Effector memory CD4-positive, alpha-beta T cell (primary cell): ENCODE measurements around the gene DCLK2.

ENCODE experiments used
- DNase-seq, 3 donors: peaks; one replicate each; pipeline ENCODE4 v3.0.0-alpha.2; 2020
- H3K27ac ChIP-seq: 2 replicates; pipeline ENCODE4 v1.7.0; 2013; ENCODE audit warnings: mild to moderate bottlenecking, low read length, moderate library complexity; ENCODE audit not compliant: insufficient read depth, poor library complexity, severe bottlenecking
- H3K27me3 ChIP-seq: replicated peaks from 2 replicates; pipeline ENCODE4 v1.7.0; 2013; ENCODE audit warnings: mild to moderate bottlenecking, low read length; ENCODE audit not compliant: insufficient read depth, control insufficient read depth, poor library complexity, severe bottlenecking
- H3K36me3 ChIP-seq: 2 replicates; pipeline ENCODE4 v1.7.0; 2013; ENCODE audit warnings: mild to moderate bottlenecking, low read length, moderate library complexity; ENCODE audit not compliant: control insufficient read depth, insufficient read depth
- H3K4me1 ChIP-seq: 2 replicates; pipeline ENCODE4 v1.7.0; 2013; ENCODE audit warnings: low read length, mild to moderate bottlenecking; ENCODE audit not compliant: control insufficient read depth, insufficient read depth, poor library complexity, severe bottlenecking
- H3K4me3 ChIP-seq: 2 replicates; pipeline ENCODE4 v1.7.0; 2013; ENCODE audit warnings: low read length, low read depth, mild to moderate bottlenecking; ENCODE audit not compliant: insufficient read depth, poor library complexity, severe bottlenecking
- H3K9me3 ChIP-seq: 2 replicates; pipeline ENCODE4 v1.7.0; 2013; ENCODE audit warnings: mild to moderate bottlenecking, low read length, moderate library complexity; ENCODE audit not compliant: control insufficient read depth

Gene DCLK2

DNA sequence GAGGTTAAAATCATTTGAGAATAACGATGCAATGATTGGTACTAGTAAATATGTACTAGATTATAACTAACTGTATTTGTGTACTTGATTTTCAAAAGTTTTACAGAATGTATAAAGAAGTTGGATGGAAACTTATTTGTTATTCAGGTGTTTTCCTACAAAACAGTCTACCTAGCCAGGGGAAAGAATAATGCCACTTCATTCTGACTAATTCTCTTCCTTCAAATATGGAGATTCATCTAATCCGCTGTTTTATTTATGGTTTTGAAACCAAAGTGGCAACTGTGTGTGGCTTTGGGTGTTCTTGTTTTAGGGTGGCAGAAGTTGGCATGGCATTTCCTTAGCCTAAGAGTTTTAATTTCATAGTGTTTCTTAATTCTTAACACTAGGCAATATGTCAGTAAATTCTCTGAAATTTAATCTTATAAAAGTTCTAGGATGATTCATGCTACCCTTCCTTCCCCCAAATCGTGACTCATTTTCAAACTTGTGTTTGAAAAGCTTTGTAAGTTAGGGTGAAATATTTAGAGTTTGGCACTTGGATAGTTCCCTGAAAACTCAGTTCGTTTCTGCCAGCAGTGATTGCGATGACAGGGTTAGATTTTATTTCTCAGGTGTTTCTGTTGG lies 62.6 kb downstream of the DCLK2 start:
- Histone ChIP-seq H3K4me1 (no peaks in the 10 kb centered on the region), H3K4me3 (no peak overlapping the region), H3K27ac (no peak overlapping the region), H3K36me3 (no peaks in the 10 kb centered on the region), H3K9me3 (no peaks in the 10 kb centered on the region), H3K27me3 (no peaks in the 10 kb centered on the region)
- no peak for DNase-seq

DNA sequence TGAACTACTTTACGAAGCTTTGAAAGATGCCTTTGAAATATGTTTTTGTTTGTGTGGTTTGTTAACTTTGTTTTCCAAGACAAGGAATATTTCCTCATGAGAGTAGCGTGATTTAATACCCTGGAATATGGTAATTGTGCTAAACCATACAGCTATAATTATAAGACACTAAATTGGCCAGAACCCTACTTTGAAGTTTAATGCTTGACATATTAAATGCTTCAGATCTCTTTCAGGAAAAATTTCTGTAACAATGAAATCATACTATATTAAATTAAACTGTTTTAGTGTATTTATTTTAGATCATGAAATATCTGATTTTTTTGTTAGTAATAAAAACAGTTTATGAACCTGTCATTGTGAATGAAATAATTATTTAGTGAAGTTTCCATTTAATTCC lies 63.5 kb downstream of the DCLK2 start:
- Histone ChIP-seq H3K9me3 (no peaks in the 10 kb centered on the region), H3K36me3 (no peaks in the 10 kb centered on the region), H3K4me3 (no peak overlapping the region), H3K27me3 (no peaks in the 10 kb centered on the region), H3K27ac (no peak overlapping the region), H3K4me1 (no peaks in the 10 kb centered on the region)
- no peak for DNase-seq

DNA sequence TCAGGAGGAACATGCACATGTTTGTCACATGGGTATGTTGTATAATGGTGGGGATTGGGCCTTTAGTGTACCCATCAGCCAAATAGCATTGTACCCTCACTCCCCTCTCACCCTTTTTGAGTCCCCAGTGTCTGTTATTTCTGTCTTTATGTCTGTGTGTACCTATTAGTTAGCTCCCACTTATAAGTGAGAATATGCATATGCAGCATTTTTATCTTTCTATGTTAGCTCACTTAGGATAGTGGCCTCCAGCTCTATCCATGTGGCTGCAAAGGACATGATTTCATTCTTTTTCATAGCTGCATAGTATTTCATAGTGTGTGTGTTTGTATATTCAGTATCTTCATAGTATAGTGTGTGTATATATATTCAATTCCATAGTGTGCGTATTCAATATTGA lies 64.6 kb downstream of the DCLK2 start:
- no peak overlapping the region for H3K4me3 ChIP-seq
- H3K27me3 ChIP-seq, result no peaks in the 10 kb centered on the region
- no peaks in the 10 kb centered on the region for H3K36me3 ChIP-seq
- H3K9me3 ChIP-seq, result no peaks in the 10 kb centered on the region
- no peak for DNase-seq
- no peak overlapping the region for H3K27ac ChIP-seq
- H3K4me1 ChIP-seq, result no peaks in the 10 kb centered on the region

DNA sequence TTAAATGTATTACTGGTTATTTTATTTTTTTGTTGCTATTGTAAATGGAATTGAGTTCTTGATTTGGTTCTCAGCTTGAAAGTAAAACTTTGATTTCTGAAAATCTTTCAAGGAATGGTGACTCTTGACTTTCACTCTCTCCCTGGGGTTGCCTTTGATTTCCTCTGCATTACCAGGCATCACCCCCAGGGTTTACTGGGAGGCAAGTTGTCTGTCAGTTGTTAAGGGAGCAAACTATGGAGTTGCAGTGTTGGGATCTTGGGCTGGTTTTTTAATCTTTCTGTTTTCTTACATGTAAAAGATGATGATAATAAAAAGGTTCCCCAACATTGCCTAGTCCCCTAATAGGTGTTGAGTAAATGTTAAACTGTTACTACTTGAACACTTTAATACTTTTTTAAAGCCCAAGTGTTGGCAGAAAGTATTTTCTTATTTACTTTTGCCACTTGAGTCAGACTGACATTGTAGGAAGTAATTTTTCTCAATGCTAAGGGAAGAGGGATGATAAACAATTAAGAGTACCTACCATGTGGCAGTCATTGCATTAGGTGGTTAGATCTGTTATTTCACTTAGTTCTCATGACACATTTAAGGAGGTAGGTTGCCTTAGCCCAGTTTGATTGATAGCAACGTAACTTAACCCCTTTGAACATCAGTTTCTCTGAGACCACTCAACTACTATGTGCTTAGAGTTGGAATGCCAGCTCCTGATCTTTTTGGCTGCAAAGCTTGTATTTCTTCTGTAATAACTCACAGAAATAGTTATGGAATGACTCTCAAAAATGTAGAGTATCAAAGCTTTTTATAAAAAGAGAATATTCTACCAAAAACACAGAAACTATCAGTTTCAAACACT lies 67.1 kb downstream of the DCLK2 start:
- Histone ChIP-seq H3K4me3 (no peak overlapping the region), H3K4me1 (no peaks in the 10 kb centered on the region)

DNA sequence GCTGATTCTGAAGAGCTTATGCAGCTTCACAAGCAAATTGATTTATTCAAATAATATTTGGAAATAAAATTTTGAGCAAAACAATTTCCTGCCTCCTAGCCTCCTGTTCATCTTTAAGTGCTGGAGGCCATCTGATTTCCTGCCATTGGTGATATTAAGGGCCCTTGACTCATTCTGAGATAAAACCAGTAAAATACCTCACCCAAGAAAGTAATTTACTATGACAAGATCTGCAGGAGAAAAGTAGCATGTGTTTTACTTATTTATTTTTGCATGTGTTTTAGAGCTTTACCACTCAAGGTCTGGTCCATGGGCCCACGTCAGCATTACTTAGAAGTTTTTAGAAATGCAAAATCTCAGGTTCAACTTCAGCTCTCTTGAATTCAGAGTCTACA lies 67.7 kb downstream of the DCLK2 start:
- no peaks in the 10 kb centered on the region for H3K9me3 ChIP-seq
- DNase-seq, result no peak
- no peaks in the 10 kb centered on the region for H3K4me1 ChIP-seq
- H3K27ac ChIP-seq, result no peak overlapping the region
- H3K27me3 ChIP-seq, result no peaks in the 10 kb centered on the region
- no peak overlapping the region for H3K4me3 ChIP-seq
- H3K36me3 ChIP-seq, result no peaks in the 10 kb centered on the region

More for the DNA sequence above, 67.1 kb downstream of the DCLK2 start:
- H3K9me3 ChIP-seq, result no peaks in the 10 kb centered on the region
- no peak overlapping the region for H3K27ac ChIP-seq
- DNase-seq, result no peak
- H3K36me3 ChIP-seq, result no peaks in the 10 kb centered on the region
- no peaks in the 10 kb centered on the region for H3K27me3 ChIP-seq

DNA sequence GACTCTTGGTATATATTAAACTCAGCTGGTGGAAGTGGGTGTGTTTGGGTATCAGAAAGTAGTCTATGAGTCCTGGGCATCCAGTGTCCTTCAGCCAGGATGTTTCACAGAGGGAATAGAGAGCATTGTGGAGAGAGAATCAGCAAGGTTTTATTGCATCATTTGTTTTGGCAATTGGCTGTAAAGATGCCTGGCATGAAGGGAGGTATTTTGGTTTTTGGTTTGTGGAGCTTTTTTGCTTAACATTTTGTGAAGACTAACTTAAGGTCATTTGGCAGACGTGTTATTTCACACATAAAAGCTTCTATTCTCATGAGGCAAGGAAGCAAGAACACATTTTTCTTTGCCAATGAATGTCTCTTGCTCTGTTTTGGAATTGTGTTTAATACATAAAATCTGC lies 71.1 kb downstream of the DCLK2 start:
- no peaks in the 10 kb centered on the region for H3K4me1 ChIP-seq
- no peaks in the 10 kb centered on the region for H3K27me3 ChIP-seq
- no peak overlapping the region for H3K4me3 ChIP-seq
- no peaks in the 10 kb centered on the region for H3K36me3 ChIP-seq
- DNase-seq, result no peak
- H3K27ac ChIP-seq, result no peak overlapping the region
- no peaks in the 10 kb centered on the region for H3K9me3 ChIP-seq

DNA sequence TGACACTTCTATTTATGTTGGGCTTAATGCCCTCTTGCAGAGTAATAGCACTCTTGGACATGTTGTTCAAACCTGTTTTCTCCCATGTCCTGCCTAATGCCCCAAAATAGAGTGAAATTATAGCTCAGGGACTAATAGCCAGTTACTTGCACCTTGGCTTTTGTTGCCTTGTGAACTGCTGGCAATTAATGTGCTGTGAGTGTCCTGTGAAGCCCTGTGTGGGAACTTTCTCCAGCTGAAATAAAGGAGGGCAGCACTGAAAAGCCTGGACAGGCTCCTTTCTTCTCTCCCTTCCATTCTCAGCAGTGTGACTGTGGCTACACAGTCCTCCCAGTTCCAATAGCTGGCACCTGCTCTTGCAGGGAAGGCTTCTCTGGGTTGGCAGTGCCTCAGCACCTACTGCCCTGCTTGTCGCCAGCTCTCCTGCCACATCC lies 72.4 kb downstream of the DCLK2 start:
- no peak overlapping the region for H3K27ac ChIP-seq
- no peaks in the 10 kb centered on the region for H3K27me3 ChIP-seq
- DNase-seq, result no peak
- no peak overlapping the region for H3K4me3 ChIP-seq
- no peaks in the 10 kb centered on the region for H3K9me3 ChIP-seq
- H3K36me3 ChIP-seq, result no peaks in the 10 kb centered on the region
- H3K4me1 ChIP-seq, result no peaks in the 10 kb centered on the region

DNA sequence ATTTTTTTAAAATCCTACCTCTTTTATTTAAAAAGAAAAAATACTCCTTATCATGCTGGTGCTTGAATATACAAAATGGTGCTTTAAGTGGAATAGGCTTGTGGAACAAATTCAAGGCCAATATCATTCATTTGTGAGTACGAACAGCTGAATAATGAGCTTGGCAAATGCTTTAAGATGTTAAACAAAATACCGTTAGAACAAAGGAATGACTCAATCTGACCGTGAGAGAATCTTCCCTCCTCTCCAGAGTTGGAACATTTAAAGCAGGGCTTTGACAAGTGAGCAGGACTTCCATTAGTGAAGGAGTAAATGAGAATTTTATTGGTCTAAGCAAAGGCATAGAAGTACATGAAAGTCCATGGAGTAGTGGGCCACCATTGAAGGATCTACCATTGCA lies 74.5 kb downstream of the DCLK2 start:
- Histone ChIP-seq H3K27me3 (no peaks in the 10 kb centered on the region), H3K27ac (no peak overlapping the region), H3K36me3 (no peaks in the 10 kb centered on the region), H3K4me1 (no peaks in the 10 kb centered on the region), H3K9me3 (no peaks in the 10 kb centered on the region), H3K4me3 (no peak overlapping the region)
- no peak for DNase-seq

DNA sequence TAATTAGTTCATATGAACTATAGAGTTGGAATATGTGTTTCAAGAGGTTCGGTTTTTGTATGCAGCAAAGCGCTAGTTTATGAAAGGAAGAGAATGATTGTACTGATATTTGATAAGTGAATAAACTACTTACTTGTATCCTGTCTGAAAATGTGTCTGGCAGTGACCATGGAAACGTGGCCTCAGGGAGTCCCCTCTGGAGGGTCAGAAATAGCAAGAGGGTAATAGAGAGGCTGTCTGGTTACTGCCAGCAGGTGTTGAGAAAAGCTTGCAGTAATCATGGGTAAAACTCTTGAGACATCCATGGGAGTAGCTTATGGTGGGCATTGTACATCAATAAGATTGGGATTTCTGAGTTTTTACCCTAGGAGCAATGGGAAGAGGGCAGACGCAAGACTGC lies 77.1 kb downstream of the DCLK2 start:
- Histone ChIP-seq H3K9me3 (no peaks in the 10 kb centered on the region), H3K4me3 (no peak overlapping the region), H3K27me3 (no peaks in the 10 kb centered on the region), H3K27ac (no peak overlapping the region), H3K4me1 (no peaks in the 10 kb centered on the region), H3K36me3 (no peaks in the 10 kb centered on the region)
- DNase-seq, result no peak

DNA sequence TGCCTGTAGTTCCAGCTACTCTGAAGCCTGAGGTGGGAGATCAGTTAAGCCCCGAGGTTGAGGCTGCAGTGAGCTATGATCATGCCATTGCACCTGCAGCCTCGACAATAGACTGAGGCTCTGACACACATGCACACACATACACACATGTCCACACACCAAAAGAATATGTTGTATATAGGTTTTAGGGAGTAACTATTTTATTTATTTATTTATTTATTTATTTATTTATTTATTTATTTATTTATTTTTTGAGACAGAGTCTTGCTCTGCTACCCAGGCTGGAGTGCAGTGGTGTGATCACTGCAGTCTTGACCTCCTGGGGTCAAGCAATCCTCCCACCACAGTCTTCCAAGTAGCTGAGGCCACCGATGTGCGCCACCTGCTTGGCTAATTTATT lies 78.3 kb downstream of the DCLK2 start:
- H3K27ac ChIP-seq, result no peak overlapping the region
- no peak for DNase-seq
- no peaks in the 10 kb centered on the region for H3K4me1 ChIP-seq
- H3K4me3 ChIP-seq, result no peak overlapping the region
- no peaks in the 10 kb centered on the region for H3K9me3 ChIP-seq
- no peaks in the 10 kb centered on the region for H3K36me3 ChIP-seq
- H3K27me3 ChIP-seq, result no peaks in the 10 kb centered on the region
